ENCODE data around the gene ASB2.

The ASB2 gene

GRCh38 chr14:93897476-93897845, 78.9 kb downstream of the ASB2 start:
- no peak for DNase-seq
- peaks cover 19% of the 10 kb centered on the region for H3K4me1 ChIP-seq
- no peaks in the 10 kb centered on the region for H3K36me3 ChIP-seq
- no peaks in the 10 kb centered on the region for H3K27me3 ChIP-seq
- H3K4me3 ChIP-seq (ENCODE audit: low read depth, low read length): no peak overlapping the region
- TF ChIP-seq, protein P1, sequence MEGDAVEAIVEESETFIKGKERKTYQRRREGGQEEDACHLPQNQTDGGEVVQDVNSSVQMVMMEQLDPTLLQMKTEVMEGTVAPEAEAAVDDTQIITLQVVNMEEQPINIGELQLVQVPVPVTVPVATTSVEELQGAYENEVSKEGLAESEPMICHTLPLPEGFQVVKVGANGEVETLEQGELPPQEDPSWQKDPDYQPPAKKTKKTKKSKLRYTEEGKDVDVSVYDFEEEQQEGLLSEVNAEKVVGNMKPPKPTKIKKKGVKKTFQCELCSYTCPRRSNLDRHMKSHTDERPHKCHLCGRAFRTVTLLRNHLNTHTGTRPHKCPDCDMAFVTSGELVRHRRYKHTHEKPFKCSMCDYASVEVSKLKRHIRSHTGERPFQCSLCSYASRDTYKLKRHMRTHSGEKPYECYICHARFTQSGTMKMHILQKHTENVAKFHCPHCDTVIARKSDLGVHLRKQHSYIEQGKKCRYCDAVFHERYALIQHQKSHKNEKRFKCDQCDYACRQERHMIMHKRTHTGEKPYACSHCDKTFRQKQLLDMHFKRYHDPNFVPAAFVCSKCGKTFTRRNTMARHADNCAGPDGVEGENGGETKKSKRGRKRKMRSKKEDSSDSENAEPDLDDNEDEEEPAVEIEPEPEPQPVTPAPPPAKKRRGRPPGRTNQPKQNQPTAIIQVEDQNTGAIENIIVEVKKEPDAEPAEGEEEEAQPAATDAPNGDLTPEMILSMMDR (IDR thresholded peaks at IDR 0.05; ENCODE audit: low read depth, low read length): no peak
- H3K9me3 ChIP-seq: no peaks in the 10 kb centered on the region

DNA sequence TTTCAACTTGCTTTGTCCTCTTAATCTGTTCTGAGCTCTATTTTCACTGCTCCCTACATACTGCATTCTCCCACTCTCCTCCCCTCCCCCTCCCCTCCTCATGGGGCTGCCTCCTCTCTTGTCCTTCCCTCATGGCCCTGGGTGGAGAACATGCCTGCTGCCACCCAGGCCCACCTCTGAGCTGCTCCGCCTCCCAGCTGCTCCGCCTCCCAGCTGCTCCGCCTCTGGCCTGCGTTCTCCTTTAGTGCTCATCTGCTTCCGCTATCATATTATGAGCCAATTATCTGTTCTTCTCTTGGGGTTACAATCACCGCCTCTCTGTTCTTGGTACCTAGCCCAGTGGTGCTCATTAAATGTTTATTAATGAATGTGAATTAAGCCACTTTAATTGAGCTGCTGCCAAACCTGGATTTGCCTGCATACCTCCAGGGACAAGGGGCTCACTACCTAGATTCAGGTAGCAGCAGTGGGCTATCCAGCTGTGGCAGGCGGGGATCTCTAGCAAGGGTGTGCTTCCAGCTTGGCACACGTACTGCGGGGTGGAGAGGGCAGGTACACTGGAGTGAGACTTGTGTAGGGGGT, 81.3 kb downstream of the ASB2 start:
- TF ChIP-seq, protein P1 (IDR thresholded peaks at IDR 0.05; ENCODE audit: low read depth, low read length): no peak
- H3K4me3 ChIP-seq (ENCODE audit: low read depth, low read length): no peak overlapping the region
- DNase-seq: peak; percentile 85
- H3K27me3 ChIP-seq: no peaks in the 10 kb centered on the region
- peaks cover 19% of the 10 kb centered on the region for H3K4me1 ChIP-seq
- H3K36me3 ChIP-seq: no peaks in the 10 kb centered on the region
- H3K9me3 ChIP-seq: no peaks in the 10 kb centered on the region

GRCh38 chr14:93893661-93894261, 82.6 kb downstream of the ASB2 start:
- Histone ChIP-seq H3K4me3 (ENCODE audit: low read depth, low read length) (peak overlapping the region; percentile 49), H3K4me1 (peaks cover 19% of the 10 kb centered on the region), H3K27me3 (no peaks in the 10 kb centered on the region), H3K9me3 (no peaks in the 10 kb centered on the region), H3K36me3 (no peaks in the 10 kb centered on the region)
- TF ChIP-seq, protein P1 (IDR thresholded peaks at IDR 0.05; ENCODE audit: low read depth, low read length): no peak
- peak; percentile 82 for DNase-seq

DNA sequence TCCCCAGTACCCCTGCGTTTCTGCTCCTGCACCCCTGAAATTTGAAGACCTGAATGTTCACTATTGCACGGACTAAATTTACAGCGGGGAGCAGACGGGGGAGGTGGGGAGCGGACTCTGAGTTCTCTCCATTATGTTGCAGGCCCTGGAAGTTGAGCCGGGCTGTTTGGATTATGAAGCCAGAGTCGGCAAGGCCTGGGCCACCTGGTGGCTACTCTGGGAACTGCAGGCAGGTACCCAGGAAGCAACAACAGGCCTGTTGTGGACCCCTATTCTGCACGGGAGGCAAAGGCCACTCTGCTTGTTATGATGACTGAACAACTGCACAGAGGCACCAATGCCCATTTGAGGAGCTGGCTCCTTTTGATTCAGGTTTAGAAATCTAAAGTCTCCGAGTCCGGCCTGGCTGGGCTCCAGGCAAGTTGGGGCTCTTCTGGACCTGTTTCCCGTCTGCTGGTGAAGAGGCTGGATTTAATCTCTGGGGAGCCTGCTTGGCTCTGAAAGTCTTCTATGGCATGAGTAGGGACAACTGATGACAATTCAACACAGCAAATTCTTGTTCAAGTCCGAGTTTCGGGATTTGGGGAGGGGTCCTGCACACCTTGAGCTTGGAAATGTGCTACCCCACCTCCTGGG, 83.3 kb downstream of the ASB2 start:
- Histone ChIP-seq H3K4me1 (peaks cover 19% of the 10 kb centered on the region), H3K9me3 (no peaks in the 10 kb centered on the region), H3K27me3 (no peaks in the 10 kb centered on the region), H3K36me3 (no peaks in the 10 kb centered on the region), H3K4me3 (ENCODE audit: low read depth, low read length) (peak overlapping the region; percentile 49)
- DNase-seq: peak; percentile 87
- TF ChIP-seq, protein P1 (IDR thresholded peaks at IDR 0.05; ENCODE audit: low read depth, low read length): peak; percentile 99

- Histone ChIP-seq H3K4me1 (peaks cover 16% of the 10 kb centered on the region), H3K36me3 (no peaks in the 10 kb centered on the region), H3K9me3 (no peaks in the 10 kb centered on the region), H3K4me3 (ENCODE audit: low read depth, low read length) (no peak overlapping the region), H3K27me3 (no peaks in the 10 kb centered on the region)
- DNase-seq: no peak
- TF ChIP-seq, protein P1 (IDR thresholded peaks at IDR 0.05; ENCODE audit: low read depth, low read length): no peak
These were observed 83.9 kb downstream of the ASB2 start for GRCh38 chr14:93892505-93892839.
